Small intestine (tissue), 16 donors: ENCODE results near the gene ACVR1. TPM values are rescaled to one million over a fixed set of nuclear protein-coding genes. Genes with fewer than 3 reads are reported as not detected.

Source experiments
- DNase-seq, 2 donors: peaks; one replicate each; pipeline versions ENCODE4 v3.0.0 to v3.0.0-alpha.2; 2013
- FAIRE-seq: peaks from 2 replicates; lab custom pipeline; 2012; peaks lifted over from hg19 to GRCh38; lab: Jason Lieb, UNC
- H3K27ac ChIP-seq, 3 donors: one replicate each; pipeline ENCODE4 v1.5.1; 2013; ENCODE audit warnings: low read length in 2 of 3, mild to moderate bottlenecking in 2 of 3, control low read depth in 1 of 3, inconsistent platforms in 1 of 3, low read depth in 1 of 3, moderate library complexity in 1 of 3
- H3K27me3 ChIP-seq, 3 donors: one replicate each; pipeline ENCODE4 v1.6.1; 2013; ENCODE audit warnings: low read length in 3 of 3, inconsistent platforms in 1 of 3; ENCODE audit not compliant: control insufficient read depth in 3 of 3, insufficient read depth in 3 of 3
- H3K36me3 ChIP-seq, 3 donors: one replicate each; pipeline ENCODE4 v1.6.1; 2013; ENCODE audit warnings: low read length in 3 of 3, inconsistent platforms in 1 of 3, low read depth in 1 of 3, mild to moderate bottlenecking in 1 of 3, moderate library complexity in 1 of 3; ENCODE audit not compliant: control insufficient read depth in 3 of 3, insufficient read depth in 2 of 3
- H3K4me1 ChIP-seq, 3 donors: one replicate each; pipeline ENCODE4 v1.6.1; 2013; ENCODE audit warnings: low read length in 2 of 3, inconsistent platforms in 1 of 3, low read depth in 1 of 3, mild to moderate bottlenecking in 1 of 3, moderate library complexity in 1 of 3; ENCODE audit not compliant: control insufficient read depth in 3 of 3, insufficient read depth in 2 of 3
- H3K4me3 ChIP-seq, 3 donors: one replicate each; pipeline ENCODE4 v1.5.1; 2013; ENCODE audit warnings: low read length in 3 of 3, control low read depth in 1 of 3, inconsistent platforms in 1 of 3, low read depth in 1 of 3, mild to moderate bottlenecking in 1 of 3, moderate library complexity in 1 of 3
- H3K9me3 ChIP-seq, 2 donors: one replicate each; pipeline ENCODE4 v1.6.1; 2013; ENCODE audit warnings: low read depth in 1 of 2, low read length in 1 of 2; ENCODE audit not compliant: control insufficient read depth in 2 of 2, insufficient read depth in 1 of 2
- WGBS, 3 donors: extraction: QIAGEN DNeasy Blood & Tissue Kit; methylation state at CpG; one replicate each; pipeline ENCODE4 v1.1.7; 2013; 5-methylcytosine and 5-hydroxymethylcytosine counted together
- long read RNA-seq, 10 donors: transcript quantifications; one replicate each; lab custom pipeline, GENCODE V29; 2026
- polyA plus RNA-seq, 4 donors: library from polyadenylated mRNA; stranded (reverse) in 3 of 4; unstranded in 1 of 4; fragments of 200-250 nt in 3 of 4; fragments of 120-200 nt in 1 of 4; gene quantifications; one replicate each; pipeline versions ENCODE4 v1.2.1 to v1.2.3, GENCODE V29; 2013
- donor health status: healthy with polysubstance abuse.
- donor health status: control.
- donor health status: control.
- donor health status: Bipolar disorder and iron deficiency.
- donor health status: healthy.

The ACVR1 gene
- polyA plus RNA-seq: 10 to 100 TPM in 2 of 4 donors, 1 to 10 TPM in 2; 2.2 to 19.6 (median 8.4) TPM
- long read RNA-seq, donor 1: 0 reads
- long read RNA-seq, donor 2, partial matches to known transcripts: 0 of 1 reads
- long read RNA-seq, donor 2, other reads (novel, unspliced or antisense): 0 of 1 reads
- long read RNA-seq, donor 3, partial matches to known transcripts: 0 of 1 reads
- long read RNA-seq, donor 3, other reads (novel, unspliced or antisense): 0 of 1 reads
- long read RNA-seq, donor 4: 0 reads
- long read RNA-seq, donor 5: 0 reads
- long read RNA-seq, donor 6, partial matches to known transcripts: 0 of 3 reads
- long read RNA-seq, donor 6, other reads (novel, unspliced or antisense): 0 of 3 reads
- long read RNA-seq, donor 7: 0 reads
- long read RNA-seq, donor 8: 0 reads
- long read RNA-seq, donor 9: 0 reads
- long read RNA-seq, donor 10, partial matches to known transcripts: 0 of 4 reads
- long read RNA-seq, donor 10, other reads (novel, unspliced or antisense): 0 of 4 reads

- WGBS, 3 donors: 0 to 1% (median 1%) methylated on average over 53 to 85 of the region's 85 CpGs
- peaks cover 5 to 20% (median 14%) of the 10 kb centered on the region in 3 donors for H3K4me1 ChIP-seq
- no peak for FAIRE-seq
Measured at GRCh38 chr2:157876066-157876785, at the start of gene ACVR1. TSS of gene ACVR1 (minus strand) at chr2:157876330. CDS start at chr2:157799493, 76,837 bp downstream.

GRCh38 chr2:157925071-157925470, 48.9 kb upstream of the ACVR1 start:
- 80 to 87% (median 85%) methylated on average over 3 of the region's 3 CpGs for WGBS, 3 donors
- H3K27ac ChIP-seq: no peak overlapping the region
- no peaks in the 10 kb centered on the region for H3K27me3 ChIP-seq
- no peak overlapping the region for H3K4me3 ChIP-seq
- FAIRE-seq (no peak), DNase-seq (no peak)
- H3K9me3 ChIP-seq: no peaks in the 10 kb centered on the region
- no peaks in the 10 kb centered on the region for H3K4me1 ChIP-seq
- no peaks in the 10 kb centered on the region for H3K36me3 ChIP-seq

More at GRCh38 chr2:157876066-157876785, at the start of gene ACVR1:
- H3K9me3 ChIP-seq: no peaks in the 10 kb centered on the region
- peak; percentile 97 to 98 for DNase-seq
- no peaks in the 10 kb centered on the region for H3K36me3 ChIP-seq
- H3K27ac ChIP-seq: peak within 1 kb of the TSS; percentile 82 to 88 (median 85)
- H3K4me3 ChIP-seq: peak within 1 kb of the TSS; percentile 74 to 90 (median 82)
- H3K27me3 ChIP-seq: no peaks in the 10 kb centered on the region

- no peak for FAIRE-seq
- no peaks in the 10 kb centered on the region for H3K4me1 ChIP-seq
- H3K9me3 ChIP-seq: no peaks in the 10 kb centered on the region
- H3K36me3 ChIP-seq: no peaks in the 10 kb centered on the region
- 62 to 70% (median 70%) methylated on average over 5 of the region's 5 CpGs for WGBS, 3 donors
- no peaks in the 10 kb centered on the region for H3K27me3 ChIP-seq
- H3K27ac ChIP-seq: no peak overlapping the region
- DNase-seq: no peak
- no peak overlapping the region for H3K4me3 ChIP-seq
Measured at GRCh38 chr2:157923598-157924217, 47.6 kb upstream of the ACVR1 start.

GRCh38 chr2:157922815-157923214, 46.7 kb upstream of the ACVR1 start:
- Histone ChIP-seq H3K27me3 (no peaks in the 10 kb centered on the region), H3K4me3 (no peak overlapping the region), H3K36me3 (no peaks in the 10 kb centered on the region), H3K9me3 (no peaks in the 10 kb centered on the region), H3K4me1 (no peaks in the 10 kb centered on the region), H3K27ac (no peak overlapping the region)
- WGBS, 3 donors: 88 to 97% (median 90%) methylated on average over 1 of the region's 1 CpG
- DNase-seq: no peak
- FAIRE-seq: no peak

GRCh38 chr2:157922336-157922735, 46.2 kb upstream of the ACVR1 start:
- Histone ChIP-seq H3K36me3 (no peaks in the 10 kb centered on the region), H3K4me1 (no peaks in the 10 kb centered on the region), H3K4me3 (no peak overlapping the region), H3K9me3 (no peaks in the 10 kb centered on the region), H3K27me3 (no peaks in the 10 kb centered on the region), H3K27ac (no peak overlapping the region)
- 85 to 94% (median 91%) methylated on average over 5 of the region's 5 CpGs for WGBS, 3 donors
- DNase-seq (no peak), FAIRE-seq (no peak)

- DNase-seq (no peak), FAIRE-seq (no peak)
- Histone ChIP-seq H3K27ac (no peak overlapping the region), H3K4me3 (no peak overlapping the region), H3K27me3 (no peaks in the 10 kb centered on the region), H3K4me1 (no peaks in the 10 kb centered on the region), H3K9me3 (no peaks in the 10 kb centered on the region), H3K36me3 (no peaks in the 10 kb centered on the region)
- 63 to 89% (median 79%) methylated on average over 1 of the region's 1 CpG for WGBS, 3 donors
Measured at GRCh38 chr2:157920736-157921135, 44.6 kb upstream of the ACVR1 start.

GRCh38 chr2:157919181-157919580, 43.1 kb upstream of the ACVR1 start:
- no peaks in the 10 kb centered on the region for H3K9me3 ChIP-seq
- no peak overlapping the region for H3K4me3 ChIP-seq
- DNase-seq: no peak
- H3K27me3 ChIP-seq: no peaks in the 10 kb centered on the region
- no peaks in the 10 kb centered on the region for H3K36me3 ChIP-seq
- WGBS, 3 donors: 75 to 81% (median 79%) methylated on average over 6 of the region's 6 CpGs
- H3K4me1 ChIP-seq: no peaks in the 10 kb centered on the region
- no peak for FAIRE-seq
- no peak overlapping the region for H3K27ac ChIP-seq

- Histone ChIP-seq H3K27me3 (no peaks in the 10 kb centered on the region), H3K36me3 (no peaks in the 10 kb centered on the region), H3K4me1 (no peaks in the 10 kb centered on the region), H3K9me3 (no peaks in the 10 kb centered on the region), H3K4me3 (no peak overlapping the region), H3K27ac (no peak overlapping the region)
- WGBS, 3 donors: 60 to 91% (median 69%) methylated on average over 1 of the region's 1 CpG
- DNase-seq: no peak
- no peak for FAIRE-seq
Measured at GRCh38 chr2:157918319-157918718, 42.2 kb upstream of the ACVR1 start.
